ENCODE results near the gene IL20RB.
A peak's percentile ranks its signal among the peaks of the same experiment; 100 is the strongest.
"Not testable (repeated sequence)": the region's sequence is repeated elsewhere in the genome, so short reads cannot be mapped to it uniquely, and the experiment has no call there.

The IL20RB gene

GRCh38 chr3:136994772-136995516, 37.2 kb downstream of the IL20RB start:
- no peak overlapping the region for H3K9ac ChIP-seq (ENCODE audit: low read length)
- no peaks in the 10 kb centered on the region for H3K4me1 ChIP-seq (ENCODE audit: control insufficient read depth, insufficient read depth, low read length)
- H3K27ac ChIP-seq (ENCODE audit: low read depth, low read length) = peak overlapping the region; percentile 30

GRCh38 chr3:136995652-136996051, 37.9 kb downstream of the IL20RB start:
- Histone ChIP-seq H3K9ac (ENCODE audit: low read length) (no peak overlapping the region), H3K4me3 (ENCODE audit: low read length) (no peak overlapping the region), H3K27me3 (ENCODE audit: control insufficient read depth, insufficient read depth, low read length) (no peaks in the 10 kb centered on the region), H3K27ac (ENCODE audit: low read depth, low read length) (peak overlapping the region; percentile 30), H3K4me1 (ENCODE audit: control insufficient read depth, insufficient read depth, low read length) (no peaks in the 10 kb centered on the region), H3K36me3 (ENCODE audit: control insufficient read depth, insufficient read depth, low read length) (no peaks in the 10 kb centered on the region)

More at GRCh38 chr3:136994772-136995516, 37.2 kb downstream of the IL20RB start:
- Histone ChIP-seq H3K4me3 (ENCODE audit: low read length) (no peak overlapping the region), H3K36me3 (ENCODE audit: control insufficient read depth, insufficient read depth, low read length) (no peaks in the 10 kb centered on the region), H3K27me3 (ENCODE audit: control insufficient read depth, insufficient read depth, low read length) (no peaks in the 10 kb centered on the region)

GRCh38 chr3:137000039-137000438, 42.3 kb downstream of the IL20RB start:
- no peak overlapping the region for H3K9ac ChIP-seq (ENCODE audit: low read length)
- no peaks in the 10 kb centered on the region for H3K27me3 ChIP-seq (ENCODE audit: control insufficient read depth, insufficient read depth, low read length)
- H3K4me1 ChIP-seq (ENCODE audit: control insufficient read depth, insufficient read depth, low read length) = no peaks in the 10 kb centered on the region
- no peak overlapping the region for H3K27ac ChIP-seq (ENCODE audit: low read depth, low read length)
- no peaks in the 10 kb centered on the region for H3K36me3 ChIP-seq (ENCODE audit: control insufficient read depth, insufficient read depth, low read length)
- H3K4me3 ChIP-seq (ENCODE audit: low read length) = no peak overlapping the region

- H3K9ac ChIP-seq (ENCODE audit: low read length); H3K27me3 ChIP-seq (ENCODE audit: control insufficient read depth, insufficient read depth, low read length); H3K4me3 ChIP-seq (ENCODE audit: low read length); H3K4me1 ChIP-seq (ENCODE audit: control insufficient read depth, insufficient read depth, low read length); H3K36me3 ChIP-seq (ENCODE audit: control insufficient read depth, insufficient read depth, low read length); H3K27ac ChIP-seq (ENCODE audit: low read depth, low read length): not testable (repeated sequence)
Observed at GRCh38 chr3:137007376-137007775, 49.6 kb downstream of the IL20RB start.

GRCh38 chr3:137008131-137008530, 50.3 kb downstream of the IL20RB start:
- H3K27me3 ChIP-seq (ENCODE audit: control insufficient read depth, insufficient read depth, low read length) = no peaks in the 10 kb centered on the region
- no peaks in the 10 kb centered on the region for H3K36me3 ChIP-seq (ENCODE audit: control insufficient read depth, insufficient read depth, low read length)
- H3K27ac ChIP-seq (ENCODE audit: low read depth, low read length) = no peak overlapping the region
- no peak overlapping the region for H3K9ac ChIP-seq (ENCODE audit: low read length)
- H3K4me3 ChIP-seq (ENCODE audit: low read length) = no peak overlapping the region
- no peaks in the 10 kb centered on the region for H3K4me1 ChIP-seq (ENCODE audit: control insufficient read depth, insufficient read depth, low read length)

- Histone ChIP-seq H3K4me3 (ENCODE audit: low read length) (no peak overlapping the region), H3K27ac (ENCODE audit: low read depth, low read length) (no peak overlapping the region), H3K9ac (ENCODE audit: low read length) (no peak overlapping the region), H3K36me3 (ENCODE audit: control insufficient read depth, insufficient read depth, low read length) (no peaks in the 10 kb centered on the region), H3K27me3 (ENCODE audit: control insufficient read depth, insufficient read depth, low read length) (no peaks in the 10 kb centered on the region), H3K4me1 (ENCODE audit: control insufficient read depth, insufficient read depth, low read length) (no peaks in the 10 kb centered on the region)
Observed at GRCh38 chr3:137008976-137009375, 51.2 kb downstream of the IL20RB start.

GRCh38 chr3:137010137-137010536, 52.4 kb downstream of the IL20RB start:
- no peak overlapping the region for H3K4me3 ChIP-seq (ENCODE audit: low read length)
- H3K4me1 ChIP-seq (ENCODE audit: control insufficient read depth, insufficient read depth, low read length) = no peaks in the 10 kb centered on the region
- no peak overlapping the region for H3K9ac ChIP-seq (ENCODE audit: low read length)
- no peak overlapping the region for H3K27ac ChIP-seq (ENCODE audit: low read depth, low read length)
- no peaks in the 10 kb centered on the region for H3K36me3 ChIP-seq (ENCODE audit: control insufficient read depth, insufficient read depth, low read length)
- H3K27me3 ChIP-seq (ENCODE audit: control insufficient read depth, insufficient read depth, low read length) = no peaks in the 10 kb centered on the region

GRCh38 chr3:137011153-137011552, 53.4 kb downstream of the IL20RB start:
- no peak overlapping the region for H3K4me3 ChIP-seq (ENCODE audit: low read length)
- no peaks in the 10 kb centered on the region for H3K4me1 ChIP-seq (ENCODE audit: control insufficient read depth, insufficient read depth, low read length)
- H3K27ac ChIP-seq (ENCODE audit: low read depth, low read length) = no peak overlapping the region
- no peaks in the 10 kb centered on the region for H3K27me3 ChIP-seq (ENCODE audit: control insufficient read depth, insufficient read depth, low read length)
- no peak overlapping the region for H3K9ac ChIP-seq (ENCODE audit: low read length)
- H3K36me3 ChIP-seq (ENCODE audit: control insufficient read depth, insufficient read depth, low read length) = no peaks in the 10 kb centered on the region

GRCh38 chr3:137012097-137012501, 54.3 kb downstream of the IL20RB start:
- no peak overlapping the region for H3K4me3 ChIP-seq (ENCODE audit: low read length)
- no peaks in the 10 kb centered on the region for H3K4me1 ChIP-seq (ENCODE audit: control insufficient read depth, insufficient read depth, low read length)
- no peaks in the 10 kb centered on the region for H3K27me3 ChIP-seq (ENCODE audit: control insufficient read depth, insufficient read depth, low read length)
- H3K36me3 ChIP-seq (ENCODE audit: control insufficient read depth, insufficient read depth, low read length) = no peaks in the 10 kb centered on the region
- no peak overlapping the region for H3K9ac ChIP-seq (ENCODE audit: low read length)
- no peak overlapping the region for H3K27ac ChIP-seq (ENCODE audit: low read depth, low read length)

- Histone ChIP-seq H3K27me3 (ENCODE audit: control insufficient read depth, insufficient read depth, low read length) (no peaks in the 10 kb centered on the region), H3K4me3 (ENCODE audit: low read length) (peak overlapping the region; percentile 77), H3K27ac (ENCODE audit: low read depth, low read length) (peak overlapping the region; percentile 41), H3K36me3 (ENCODE audit: control insufficient read depth, insufficient read depth, low read length) (no peaks in the 10 kb centered on the region), H3K9ac (ENCODE audit: low read length) (no peak overlapping the region), H3K4me1 (ENCODE audit: control insufficient read depth, insufficient read depth, low read length) (no peaks in the 10 kb centered on the region)
Observed at GRCh38 chr3:137013951-137014688, 56.3 kb downstream of the IL20RB start.

GRCh38 chr3:137017316-137017715, 59.5 kb downstream of the IL20RB start:
- not testable (repeated sequence) for H3K27ac ChIP-seq (ENCODE audit: low read depth, low read length); H3K36me3 ChIP-seq (ENCODE audit: control insufficient read depth, insufficient read depth, low read length); H3K9ac ChIP-seq (ENCODE audit: low read length); H3K4me1 ChIP-seq (ENCODE audit: control insufficient read depth, insufficient read depth, low read length); H3K27me3 ChIP-seq (ENCODE audit: control insufficient read depth, insufficient read depth, low read length); H3K4me3 ChIP-seq (ENCODE audit: low read length)

- no peaks in the 10 kb centered on the region for H3K27me3 ChIP-seq (ENCODE audit: control insufficient read depth, insufficient read depth, low read length)
- H3K4me3 ChIP-seq (ENCODE audit: low read length) = no peak overlapping the region
- no peak overlapping the region for H3K9ac ChIP-seq (ENCODE audit: low read length)
- H3K4me1 ChIP-seq (ENCODE audit: control insufficient read depth, insufficient read depth, low read length) = no peaks in the 10 kb centered on the region
- no peaks in the 10 kb centered on the region for H3K36me3 ChIP-seq (ENCODE audit: control insufficient read depth, insufficient read depth, low read length)
- H3K27ac ChIP-seq (ENCODE audit: low read depth, low read length) = no peak overlapping the region
Observed at GRCh38 chr3:137020315-137020714, 62.5 kb downstream of the IL20RB start.

GRCh38 chr3:137020888-137021287, 63.1 kb downstream of the IL20RB start:
- Histone ChIP-seq H3K4me1 (ENCODE audit: control insufficient read depth, insufficient read depth, low read length) (no peaks in the 10 kb centered on the region), H3K27ac (ENCODE audit: low read depth, low read length) (no peak overlapping the region), H3K36me3 (ENCODE audit: control insufficient read depth, insufficient read depth, low read length) (no peaks in the 10 kb centered on the region), H3K9ac (ENCODE audit: low read length) (no peak overlapping the region), H3K4me3 (ENCODE audit: low read length) (no peak overlapping the region), H3K27me3 (ENCODE audit: control insufficient read depth, insufficient read depth, low read length) (no peaks in the 10 kb centered on the region)
